Measurements from ENCODE around the gene TRAF5.

Gene TRAF5

GRCh38 chr1:211328084-211328694 lies 1.6 kb downstream of the TRAF5 start:
- no peak for DNase-seq

GRCh38 chr1:211328866-211329475 lies 2.3 kb downstream of the TRAF5 start:
- DNase-seq, result no peak

GRCh38 chr1:211329764-211330201 lies 3.1 kb downstream of the TRAF5 start:
- DNase-seq, result no peak

- DNase-seq, result no peak
Observed at GRCh38 chr1:211330282-211330936, 3.8 kb downstream of the TRAF5 start.

GRCh38 chr1:211331011-211331709 lies 4.5 kb downstream of the TRAF5 start:
- no peak for DNase-seq

GRCh38 chr1:211332036-211332616 lies 5.5 kb downstream of the TRAF5 start:
- DNase-seq, result no peak

- no peak for DNase-seq
Observed at GRCh38 chr1:211332830-211333229, 6.2 kb downstream of the TRAF5 start.

- DNase-seq, result no peak
Observed at GRCh38 chr1:211333906-211334305, 7.3 kb downstream of the TRAF5 start.

GRCh38 chr1:211334986-211335385 lies 8.4 kb downstream of the TRAF5 start:
- no peak for DNase-seq

- DNase-seq, result no peak
Observed at GRCh38 chr1:211335522-211336157, 9.0 kb downstream of the TRAF5 start.

GRCh38 chr1:211336161-211336560 lies 9.5 kb downstream of the TRAF5 start:
- DNase-seq, result no peak

GRCh38 chr1:211336775-211337174 lies 10.1 kb downstream of the TRAF5 start:
- DNase-seq, result no peak

GRCh38 chr1:211337430-211338223 lies 11.0 kb downstream of the TRAF5 start:
- no peak for DNase-seq

- no peak for DNase-seq
Observed at GRCh38 chr1:211338224-211338620, 11.6 kb downstream of the TRAF5 start.

- DNase-seq, result no peak
Observed at GRCh38 chr1:211339631-211340041, 13.0 kb downstream of the TRAF5 start.

GRCh38 chr1:211340622-211341507 lies 14.2 kb downstream of the TRAF5 start:
- no peak for DNase-seq

- no peak for DNase-seq
Observed at GRCh38 chr1:211341999-211342398, 15.4 kb downstream of the TRAF5 start.

- DNase-seq, result no peak
Observed at GRCh38 chr1:211343607-211344006, 17.0 kb downstream of the TRAF5 start.

- DNase-seq, result no peak
Observed at GRCh38 chr1:211344152-211344618, 17.6 kb downstream of the TRAF5 start.

GRCh38 chr1:211345719-211346118 lies 19.1 kb downstream of the TRAF5 start:
- DNase-seq, result no peak

Data from SHP77 (cell line).